Measurements from ENCODE around the gene ASIC3.

DNA sequence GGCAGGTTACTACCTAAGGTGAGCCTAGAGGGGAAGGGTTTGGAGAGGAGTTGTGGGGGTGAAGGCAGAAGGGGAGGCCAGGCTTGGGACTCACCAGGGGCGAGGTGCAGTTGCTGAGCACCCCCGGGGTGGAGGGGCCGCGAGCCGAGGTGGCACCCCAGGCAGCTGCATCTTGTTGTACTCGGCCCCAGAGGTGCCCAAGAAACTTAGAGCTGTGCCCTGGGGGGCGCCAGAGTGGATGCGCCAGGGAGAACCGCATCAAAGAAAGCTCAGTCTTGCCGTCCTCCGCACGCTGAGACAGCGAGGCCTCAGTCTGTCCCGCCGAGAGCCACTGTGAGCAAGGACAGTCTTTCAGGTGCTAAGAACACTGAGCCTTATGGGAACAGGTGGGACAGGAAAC lies 31.4 kb upstream of the ASIC3 start:
- TF ChIP-seq, protein P1, sequence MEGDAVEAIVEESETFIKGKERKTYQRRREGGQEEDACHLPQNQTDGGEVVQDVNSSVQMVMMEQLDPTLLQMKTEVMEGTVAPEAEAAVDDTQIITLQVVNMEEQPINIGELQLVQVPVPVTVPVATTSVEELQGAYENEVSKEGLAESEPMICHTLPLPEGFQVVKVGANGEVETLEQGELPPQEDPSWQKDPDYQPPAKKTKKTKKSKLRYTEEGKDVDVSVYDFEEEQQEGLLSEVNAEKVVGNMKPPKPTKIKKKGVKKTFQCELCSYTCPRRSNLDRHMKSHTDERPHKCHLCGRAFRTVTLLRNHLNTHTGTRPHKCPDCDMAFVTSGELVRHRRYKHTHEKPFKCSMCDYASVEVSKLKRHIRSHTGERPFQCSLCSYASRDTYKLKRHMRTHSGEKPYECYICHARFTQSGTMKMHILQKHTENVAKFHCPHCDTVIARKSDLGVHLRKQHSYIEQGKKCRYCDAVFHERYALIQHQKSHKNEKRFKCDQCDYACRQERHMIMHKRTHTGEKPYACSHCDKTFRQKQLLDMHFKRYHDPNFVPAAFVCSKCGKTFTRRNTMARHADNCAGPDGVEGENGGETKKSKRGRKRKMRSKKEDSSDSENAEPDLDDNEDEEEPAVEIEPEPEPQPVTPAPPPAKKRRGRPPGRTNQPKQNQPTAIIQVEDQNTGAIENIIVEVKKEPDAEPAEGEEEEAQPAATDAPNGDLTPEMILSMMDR (optimal IDR thresholded peaks at IDR 0.05 in 1 of 3, IDR thresholded peaks at IDR 0.05 in 1 of 3, conservative IDR thresholded peaks at IDR 0.05 in 1 of 3; ENCODE audit: extremely low read depth in 1 of 3, insufficient read depth in 2 of 3, low read length in 3 of 3) = no peak
- no peak for TF ChIP-seq EZH2 (IDR thresholded peaks at IDR 0.05; ENCODE audit: low read length)
